Measurements from ENCODE around the gene KIF21A.

Gene KIF21A

GRCh38 chr12:39343665-39344064 lies 99.3 kb downstream of the KIF21A start:
- DNase-seq (ENCODE audit: low read depth in 1 of 2, low spot score in 1 of 2), result no peak
- TF ChIP-seq, protein P1, sequence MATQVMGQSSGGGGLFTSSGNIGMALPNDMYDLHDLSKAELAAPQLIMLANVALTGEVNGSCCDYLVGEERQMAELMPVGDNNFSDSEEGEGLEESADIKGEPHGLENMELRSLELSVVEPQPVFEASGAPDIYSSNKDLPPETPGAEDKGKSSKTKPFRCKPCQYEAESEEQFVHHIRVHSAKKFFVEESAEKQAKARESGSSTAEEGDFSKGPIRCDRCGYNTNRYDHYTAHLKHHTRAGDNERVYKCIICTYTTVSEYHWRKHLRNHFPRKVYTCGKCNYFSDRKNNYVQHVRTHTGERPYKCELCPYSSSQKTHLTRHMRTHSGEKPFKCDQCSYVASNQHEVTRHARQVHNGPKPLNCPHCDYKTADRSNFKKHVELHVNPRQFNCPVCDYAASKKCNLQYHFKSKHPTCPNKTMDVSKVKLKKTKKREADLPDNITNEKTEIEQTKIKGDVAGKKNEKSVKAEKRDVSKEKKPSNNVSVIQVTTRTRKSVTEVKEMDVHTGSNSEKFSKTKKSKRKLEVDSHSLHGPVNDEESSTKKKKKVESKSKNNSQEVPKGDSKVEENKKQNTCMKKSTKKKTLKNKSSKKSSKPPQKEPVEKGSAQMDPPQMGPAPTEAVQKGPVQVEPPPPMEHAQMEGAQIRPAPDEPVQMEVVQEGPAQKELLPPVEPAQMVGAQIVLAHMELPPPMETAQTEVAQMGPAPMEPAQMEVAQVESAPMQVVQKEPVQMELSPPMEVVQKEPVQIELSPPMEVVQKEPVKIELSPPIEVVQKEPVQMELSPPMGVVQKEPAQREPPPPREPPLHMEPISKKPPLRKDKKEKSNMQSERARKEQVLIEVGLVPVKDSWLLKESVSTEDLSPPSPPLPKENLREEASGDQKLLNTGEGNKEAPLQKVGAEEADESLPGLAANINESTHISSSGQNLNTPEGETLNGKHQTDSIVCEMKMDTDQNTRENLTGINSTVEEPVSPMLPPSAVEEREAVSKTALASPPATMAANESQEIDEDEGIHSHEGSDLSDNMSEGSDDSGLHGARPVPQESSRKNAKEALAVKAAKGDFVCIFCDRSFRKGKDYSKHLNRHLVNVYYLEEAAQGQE (IDR thresholded peaks at IDR 0.05; ENCODE audit: insufficient replicate concordance, low read depth), result no peak
- Histone ChIP-seq H3K4me3 (replicated peaks; ENCODE audit: insufficient read depth, low read length) (no peak overlapping the region), H3K27ac (replicated peaks) (no peak overlapping the region), H3K27me3 (ENCODE audit: insufficient read depth, poor library complexity, severe bottlenecking) (no peaks in the 10 kb centered on the region)

DNA sequence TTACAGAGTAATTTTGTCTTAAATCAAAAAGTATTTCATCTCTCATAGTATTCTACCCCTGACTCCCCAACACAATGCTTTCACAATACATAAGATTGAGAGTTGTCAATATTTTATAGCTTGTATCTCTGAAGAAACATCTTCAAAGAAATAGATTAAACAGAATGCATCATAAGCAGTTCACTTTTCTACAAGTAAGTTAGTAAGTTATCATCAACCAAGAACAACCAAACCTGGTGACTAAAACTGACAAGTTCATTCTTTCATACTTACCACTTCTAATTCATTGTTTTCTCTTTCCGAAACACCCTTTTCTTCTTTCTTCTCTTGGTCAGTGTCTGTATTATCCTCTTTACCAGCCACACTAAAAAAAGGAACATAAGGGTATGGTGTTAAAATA lies 101.2 kb downstream of the KIF21A start:
- no peak for DNase-seq (ENCODE audit: low read depth in 1 of 2, low spot score in 1 of 2)

GRCh38 chr12:39341179-39341578 lies 101.7 kb downstream of the KIF21A start:
- H3K27me3 ChIP-seq (ENCODE audit: insufficient read depth, poor library complexity, severe bottlenecking), result no peaks in the 10 kb centered on the region
- no peak for DNase-seq (ENCODE audit: low read depth in 1 of 2, low spot score in 1 of 2)
- no peak overlapping the region for H3K4me3 ChIP-seq (replicated peaks; ENCODE audit: insufficient read depth, low read length)
- TF ChIP-seq SPI1 (IDR thresholded peaks at IDR 0.05; ENCODE audit: borderline replicate concordance, low read depth), result no peak
- H3K27ac ChIP-seq (replicated peaks), result no peak overlapping the region

More for the DNA sequence above, 101.2 kb downstream of the KIF21A start:
- TF ChIP-seq POLR2AphosphoS5 (IDR thresholded peaks at IDR 0.05; ENCODE audit: low read depth) (no peak), CTCF (IDR thresholded peaks at IDR 0.05; ENCODE audit: insufficient read depth, low read length) (no peak), SPI1 (IDR thresholded peaks at IDR 0.05; ENCODE audit: borderline replicate concordance, low read depth) (no peak), GABPA (IDR thresholded peaks at IDR 0.05; ENCODE audit: low read depth) (no peak)
- TF ChIP-seq, protein P1 (IDR thresholded peaks at IDR 0.05; ENCODE audit: insufficient replicate concordance, low read depth), result no peak
- Histone ChIP-seq H3K27ac (replicated peaks) (no peak overlapping the region), H3K27me3 (ENCODE audit: insufficient read depth, poor library complexity, severe bottlenecking) (no peaks in the 10 kb centered on the region), H3K4me3 (replicated peaks; ENCODE audit: insufficient read depth, low read length) (no peak overlapping the region)

DNA sequence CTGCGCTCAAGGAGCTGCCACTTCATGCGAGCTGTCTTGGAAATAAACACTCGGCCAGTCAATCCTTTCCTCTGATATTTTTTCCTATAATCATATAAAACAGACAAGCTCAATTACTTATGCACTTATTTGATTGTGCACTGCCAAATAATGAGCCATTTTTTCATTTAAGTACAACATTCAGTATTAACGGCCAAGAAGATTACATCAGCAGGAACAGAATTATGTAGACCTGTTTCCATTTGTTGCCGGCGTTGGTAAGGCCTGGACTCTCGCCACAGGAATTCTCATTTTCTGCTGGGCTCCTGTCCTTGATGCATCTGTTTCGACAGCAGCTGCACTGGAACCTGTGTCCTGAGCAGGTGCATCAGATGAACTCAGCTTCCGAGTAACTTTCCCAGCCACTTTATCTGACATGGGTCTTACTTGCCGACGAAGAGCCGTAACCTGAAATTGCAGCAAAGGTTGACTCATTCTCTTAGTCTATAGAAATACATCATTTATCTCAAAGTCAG lies 110.2 kb downstream of the KIF21A start:
- H3K27ac ChIP-seq (replicated peaks), result no peak overlapping the region
- TF ChIP-seq SPI1 (IDR thresholded peaks at IDR 0.05; ENCODE audit: borderline replicate concordance, low read depth), result no peak
- TF ChIP-seq, protein P1 (IDR thresholded peaks at IDR 0.05; ENCODE audit: insufficient replicate concordance, low read depth), result no peak
- no peak for TF ChIP-seq CTCF (IDR thresholded peaks at IDR 0.05; ENCODE audit: insufficient read depth, low read length)
- no peak for TF ChIP-seq GABPA (IDR thresholded peaks at IDR 0.05; ENCODE audit: low read depth)
- TF ChIP-seq POLR2AphosphoS5 (IDR thresholded peaks at IDR 0.05; ENCODE audit: low read depth), result no peak
- no peak for DNase-seq (ENCODE audit: low read depth in 1 of 2, low spot score in 1 of 2)
- no peak overlapping the region for H3K4me3 ChIP-seq (replicated peaks; ENCODE audit: insufficient read depth, low read length)
- no peaks in the 10 kb centered on the region for H3K27me3 ChIP-seq (ENCODE audit: insufficient read depth, poor library complexity, severe bottlenecking)
